GM12874 (cell line): ENCODE results near the gene SEPTIN11.

Source experiments
- CTCF ChIP-seq: IDR thresholded peaks from 2 replicates; pipeline ENCODE4 v1.5.1; 2011; ENCODE audit warnings: low read depth, mild to moderate bottlenecking, control low read depth, low read length, moderate library complexity; ENCODE audit not compliant: insufficient read depth

SEPTIN11 gene

GRCh38 chr4:76952656-76953582 is 3.4 kb downstream of the SEPTIN11 start:
- TF ChIP-seq CTCF = no peak

GRCh38 chr4:76953956-76954355 is 4.4 kb downstream of the SEPTIN11 start:
- TF ChIP-seq CTCF = no peak

DNA sequence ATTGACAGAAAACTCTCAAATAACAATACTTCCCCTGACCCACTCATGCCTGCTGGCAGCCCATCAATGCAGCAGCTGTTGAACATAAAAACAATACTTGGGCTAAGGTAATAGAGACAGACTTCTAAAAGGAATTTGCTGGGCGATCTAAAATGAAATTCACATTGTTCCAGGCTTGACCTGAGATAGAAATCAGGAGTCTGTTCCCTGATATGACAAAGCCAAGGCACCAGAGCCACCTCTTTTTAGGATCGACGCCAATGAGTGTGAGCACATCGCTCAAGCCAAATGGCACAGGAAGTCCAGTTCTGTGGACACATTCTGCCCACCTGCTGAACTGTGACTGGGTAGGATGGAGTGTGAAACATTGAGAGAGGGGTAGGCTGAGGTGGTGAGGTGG is 4.9 kb downstream of the SEPTIN11 start:
- TF ChIP-seq CTCF = no peak

DNA sequence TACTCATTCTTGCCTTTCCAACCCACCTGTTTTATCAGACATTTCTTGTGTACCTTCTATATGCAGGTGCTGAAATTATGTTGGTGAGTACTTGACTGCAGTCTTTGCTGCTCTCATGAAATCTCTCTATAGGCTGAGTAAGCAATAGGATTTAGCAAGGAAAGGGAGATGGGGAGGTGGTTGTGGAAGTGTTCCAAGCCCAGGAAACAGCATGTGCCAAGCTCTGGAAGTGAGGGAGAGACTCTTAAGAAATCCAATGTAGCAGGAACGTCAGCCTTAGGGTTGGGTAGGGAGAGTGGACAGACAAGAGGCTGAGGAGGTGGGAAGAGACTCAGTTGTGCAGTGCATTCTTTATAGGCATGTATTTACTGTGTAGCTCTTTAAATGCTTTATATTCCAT is 5.6 kb downstream of the SEPTIN11 start:
- TF ChIP-seq CTCF = no peak

DNA sequence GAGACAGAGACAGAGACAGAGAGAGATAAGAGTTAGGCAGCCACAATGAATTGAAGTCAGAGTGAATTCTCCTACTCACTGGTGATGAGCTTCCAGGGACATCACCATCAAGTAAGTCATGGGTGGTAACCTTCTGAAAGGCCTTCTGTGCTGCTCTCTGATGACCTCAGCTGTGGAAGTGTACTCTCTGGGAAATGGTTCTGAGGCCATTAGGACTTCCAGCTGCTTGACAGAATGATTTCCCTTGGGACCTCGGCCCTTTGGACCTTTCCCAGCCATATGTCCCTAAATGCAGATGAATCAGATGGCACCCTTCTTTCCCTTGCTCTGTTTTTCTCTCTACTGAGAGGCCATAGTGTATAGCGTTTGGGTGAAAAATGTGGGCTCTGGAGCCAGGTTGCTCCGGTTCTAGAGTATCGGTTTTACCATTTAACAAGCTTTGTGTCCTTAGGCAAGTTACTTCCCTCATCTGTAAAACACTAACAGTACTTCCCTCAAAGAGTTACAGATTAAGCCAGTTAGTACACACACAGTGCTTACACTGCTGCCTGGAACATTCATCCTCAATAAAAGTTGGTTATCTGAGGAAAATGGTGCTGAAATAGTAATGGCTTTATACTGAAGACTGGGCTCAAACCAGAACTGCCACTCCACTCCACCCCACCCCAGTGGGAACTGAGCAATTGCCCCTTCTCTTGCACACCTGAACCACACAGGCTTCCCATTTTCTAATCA is 7.6 kb downstream of the SEPTIN11 start:
- TF ChIP-seq CTCF = no peak

DNA sequence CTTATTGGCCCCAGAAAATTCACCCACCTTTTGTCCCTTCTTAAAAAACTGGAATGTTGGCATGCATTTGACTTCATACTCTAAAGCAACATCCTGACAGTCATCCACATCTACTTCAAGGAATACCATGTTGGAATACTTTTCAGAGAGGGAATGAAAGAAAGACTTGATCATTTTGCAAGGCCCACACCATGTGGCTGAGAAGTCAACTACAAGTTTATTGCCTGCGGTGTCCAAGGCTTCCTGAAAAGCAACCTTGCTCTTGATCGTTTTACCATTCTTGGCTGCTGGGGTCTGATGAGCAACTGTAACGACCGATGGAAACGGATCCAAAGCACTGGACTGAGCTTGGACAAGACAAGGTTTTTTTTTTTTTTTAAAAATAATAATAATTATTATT is 9.3 kb downstream of the SEPTIN11 start:
- no peak for TF ChIP-seq CTCF

GRCh38 chr4:76960014-76960413 is 10.5 kb downstream of the SEPTIN11 start:
- no peak for TF ChIP-seq CTCF
